Small intestine (tissue), 7 donors: Measurements from ENCODE around the gene SLIT3. TPM values are rescaled to one million over a fixed set of nuclear protein-coding genes. Genes with fewer than 3 reads are reported as not detected.
A peak's percentile ranks its signal among the peaks of the same experiment; 100 is the strongest.

Source experiments
- DNase-seq, 2 donors: peaks; one replicate each; pipeline versions ENCODE4 v3.0.0 to v3.0.0-alpha.2; 2013
- FAIRE-seq: peaks from 2 replicates; lab custom pipeline; 2012; peaks lifted over from hg19 to GRCh38; lab: Jason Lieb, UNC
- H3K27ac ChIP-seq, 3 donors: one replicate each; pipeline ENCODE4 v1.5.1; 2013; ENCODE audit warnings: low read length in 2 of 3, mild to moderate bottlenecking in 2 of 3, control low read depth in 1 of 3, inconsistent platforms in 1 of 3, low read depth in 1 of 3, moderate library complexity in 1 of 3
- H3K27me3 ChIP-seq, 3 donors: one replicate each; pipeline ENCODE4 v1.6.1; 2013; ENCODE audit warnings: low read length in 3 of 3, inconsistent platforms in 1 of 3; ENCODE audit not compliant: control insufficient read depth in 3 of 3, insufficient read depth in 3 of 3
- H3K36me3 ChIP-seq, 3 donors: one replicate each; pipeline ENCODE4 v1.6.1; 2013; ENCODE audit warnings: low read length in 3 of 3, inconsistent platforms in 1 of 3, low read depth in 1 of 3, mild to moderate bottlenecking in 1 of 3, moderate library complexity in 1 of 3; ENCODE audit not compliant: control insufficient read depth in 3 of 3, insufficient read depth in 2 of 3
- H3K4me1 ChIP-seq, 3 donors: one replicate each; pipeline ENCODE4 v1.6.1; 2013; ENCODE audit warnings: low read length in 2 of 3, inconsistent platforms in 1 of 3, low read depth in 1 of 3, mild to moderate bottlenecking in 1 of 3, moderate library complexity in 1 of 3; ENCODE audit not compliant: control insufficient read depth in 3 of 3, insufficient read depth in 2 of 3
- H3K4me3 ChIP-seq, 3 donors: one replicate each; pipeline ENCODE4 v1.5.1; 2013; ENCODE audit warnings: low read length in 3 of 3, control low read depth in 1 of 3, inconsistent platforms in 1 of 3, low read depth in 1 of 3, mild to moderate bottlenecking in 1 of 3, moderate library complexity in 1 of 3
- H3K9me3 ChIP-seq, 2 donors: one replicate each; pipeline ENCODE4 v1.6.1; 2013; ENCODE audit warnings: low read depth in 1 of 2, low read length in 1 of 2; ENCODE audit not compliant: control insufficient read depth in 2 of 2, insufficient read depth in 1 of 2
- WGBS, 3 donors: extraction: QIAGEN DNeasy Blood & Tissue Kit; methylation state at CpG; one replicate each; pipeline ENCODE4 v1.1.7; 2013; 5-methylcytosine and 5-hydroxymethylcytosine counted together
- polyA plus RNA-seq, 4 donors: library from polyadenylated mRNA; stranded (reverse) in 3 of 4; unstranded in 1 of 4; fragments of 200-250 nt in 3 of 4; fragments of 120-200 nt in 1 of 4; gene quantifications; one replicate each; pipeline versions ENCODE4 v1.2.1 to v1.2.3, GENCODE V29; 2013
- donor health status: healthy with polysubstance abuse.
- donor health status: control.
- donor health status: control.
- donor health status: Bipolar disorder and iron deficiency.
- donor health status: healthy.

The SLIT3 gene
- polyA plus RNA-seq, 4 donors = 0.27 to 5.5 (median 5.3) TPM; not detected in 1

DNA sequence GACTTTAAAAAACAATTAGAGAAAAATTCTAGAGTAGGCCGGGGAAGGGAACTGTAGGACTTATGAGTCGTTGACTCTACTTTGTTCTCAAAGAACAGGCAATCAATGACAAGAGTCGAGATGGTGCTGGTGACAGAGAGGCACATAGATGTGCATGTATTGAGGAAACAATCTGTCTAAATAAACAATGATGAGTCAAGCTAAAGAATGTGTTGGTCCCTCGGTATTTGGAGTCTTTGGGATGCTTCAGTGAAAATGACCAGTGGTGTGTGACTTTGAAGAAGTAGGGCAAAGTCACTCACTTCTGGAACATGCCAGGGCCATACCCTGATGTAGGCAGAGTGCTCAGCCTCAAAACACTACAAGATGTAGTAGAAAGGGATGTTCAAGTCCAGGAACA, 433.7 kb downstream of the SLIT3 start:
- no peak for DNase-seq
- Histone ChIP-seq H3K4me1 (peaks cover 0 to 6% (median 0%) of the 10 kb centered on the region in 3 donors), H3K27me3 (peaks cover 0 to 3% (median 0%) of the 10 kb centered on the region in 3 donors), H3K4me3 (no peak overlapping the region), H3K9me3 (no peaks in the 10 kb centered on the region), H3K27ac (no peak overlapping the region), H3K36me3 (no peaks in the 10 kb centered on the region)
- 77 to 81% (median 79%) methylated on average over 4 of the region's 4 CpGs for WGBS, 3 donors
- no peak for FAIRE-seq

- H3K4me3 ChIP-seq = no peak overlapping the region
- H3K4me1 ChIP-seq = peaks cover 0 to 6% (median 0%) of the 10 kb centered on the region in 3 donors
- DNase-seq (no peak), FAIRE-seq (no peak)
- H3K36me3 ChIP-seq = no peaks in the 10 kb centered on the region
- peaks cover 0 to 3% (median 0%) of the 10 kb centered on the region in 3 donors for H3K27me3 ChIP-seq
- 68 to 81% (median 71%) methylated on average over 5 of the region's 5 CpGs for WGBS, 3 donors
- H3K27ac ChIP-seq = no peak overlapping the region
- H3K9me3 ChIP-seq = no peaks in the 10 kb centered on the region
These were observed 435.0 kb downstream of the SLIT3 start for GRCh38 chr5:168865968-168866367.

DNA sequence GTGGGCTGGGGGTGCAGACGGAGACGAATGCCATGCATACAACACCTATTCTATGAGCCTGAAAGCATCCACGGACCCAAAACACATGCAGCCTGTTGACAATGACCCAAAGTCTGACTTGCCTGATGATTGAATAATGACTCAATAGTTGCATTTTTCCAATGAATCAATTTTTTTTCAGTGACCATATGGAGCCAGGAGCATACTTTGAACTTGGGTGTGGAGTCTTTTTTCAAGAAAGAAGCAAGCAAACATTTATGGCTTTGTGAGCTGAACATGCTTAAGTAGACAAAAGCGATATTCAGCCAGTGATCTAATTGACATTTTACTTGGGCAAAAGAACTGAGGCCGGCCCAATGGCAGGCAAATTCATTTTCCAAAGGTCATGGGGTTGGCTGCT, 437.9 kb downstream of the SLIT3 start:
- H3K9me3 ChIP-seq = no peaks in the 10 kb centered on the region
- 14 to 70% (median 42%) methylated on average over 5 of the region's 5 CpGs for WGBS, 3 donors
- no peak overlapping the region for H3K27ac ChIP-seq
- peak; percentile 18 to 61 for DNase-seq
- peaks cover 0 to 6% (median 0%) of the 10 kb centered on the region in 3 donors for H3K4me1 ChIP-seq
- no peak overlapping the region for H3K4me3 ChIP-seq
- no peaks in the 10 kb centered on the region for H3K36me3 ChIP-seq
- no peak for FAIRE-seq
- no peaks in the 10 kb centered on the region for H3K27me3 ChIP-seq

DNA sequence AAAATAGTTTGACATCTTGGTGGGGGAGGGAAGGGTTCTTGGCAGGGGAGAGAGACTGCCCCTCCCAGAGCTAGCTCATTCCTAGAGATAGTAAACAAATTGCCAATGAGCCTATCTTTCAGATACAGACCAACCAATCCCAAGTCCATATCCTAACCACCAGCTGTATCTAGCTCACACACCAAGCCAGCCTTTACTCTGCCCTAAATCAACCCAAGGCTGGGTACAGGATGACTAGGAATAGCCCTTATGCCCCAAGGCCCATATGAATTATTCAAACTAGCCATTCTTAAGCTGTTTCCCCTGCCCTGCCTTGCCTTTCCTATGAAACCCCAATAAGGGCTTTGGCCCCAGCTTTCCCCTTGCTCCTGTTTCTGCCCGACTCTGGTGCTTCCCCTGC, 440.4 kb downstream of the SLIT3 start:
- DNase-seq = no peak
- H3K4me3 ChIP-seq = no peak overlapping the region
- no peaks in the 10 kb centered on the region for H3K9me3 ChIP-seq
- H3K27me3 ChIP-seq = no peaks in the 10 kb centered on the region
- no peaks in the 10 kb centered on the region for H3K36me3 ChIP-seq
- 85 to 100% (median 91%) methylated on average over 1 of the region's 1 CpG for WGBS, 3 donors
- FAIRE-seq = no peak
- H3K4me1 ChIP-seq = peaks cover 0 to 6% (median 0%) of the 10 kb centered on the region in 3 donors
- no peak overlapping the region for H3K27ac ChIP-seq

DNA sequence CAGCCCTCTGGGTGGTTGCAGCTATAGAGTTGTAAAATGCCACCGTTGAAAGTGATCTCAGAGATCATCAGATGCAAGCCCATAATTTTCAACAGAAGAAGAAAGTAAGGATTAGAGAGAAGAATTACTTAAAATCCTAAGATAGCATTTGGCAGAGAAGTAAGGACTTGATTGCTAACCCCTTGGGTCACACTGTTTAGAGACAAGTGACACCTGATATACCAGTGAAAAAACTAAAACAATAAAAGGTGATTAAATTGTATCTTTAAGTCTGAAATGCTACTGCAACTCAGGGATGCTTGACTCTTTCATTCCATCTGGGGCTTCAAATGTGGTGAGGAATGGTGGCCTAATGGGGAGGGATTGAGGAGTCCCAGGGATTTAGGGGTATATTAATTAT, 440.9 kb downstream of the SLIT3 start:
- FAIRE-seq (no peak), DNase-seq (no peak)
- Histone ChIP-seq H3K36me3 (no peaks in the 10 kb centered on the region), H3K4me3 (no peak overlapping the region), H3K27ac (no peak overlapping the region), H3K27me3 (no peaks in the 10 kb centered on the region), H3K4me1 (peaks cover 0 to 6% (median 0%) of the 10 kb centered on the region in 3 donors), H3K9me3 (no peaks in the 10 kb centered on the region)
- WGBS, 3 donors = 22 to 64% (median 46%) methylated on average over 1 of the region's 1 CpG

GRCh38 chr5:168859471-168859870, 441.5 kb downstream of the SLIT3 start:
- Histone ChIP-seq H3K36me3 (no peaks in the 10 kb centered on the region), H3K27me3 (no peaks in the 10 kb centered on the region), H3K4me1 (peaks cover 0 to 6% (median 0%) of the 10 kb centered on the region in 3 donors), H3K4me3 (no peak overlapping the region), H3K27ac (no peak overlapping the region), H3K9me3 (no peaks in the 10 kb centered on the region)
- WGBS, 3 donors = 74 to 79% (median 77%) methylated on average over 4 of the region's 4 CpGs
- DNase-seq (no peak), FAIRE-seq (no peak)

GRCh38 chr5:168858994-168859393, 441.9 kb downstream of the SLIT3 start:
- no peak for FAIRE-seq
- H3K4me1 ChIP-seq = peaks cover 0 to 6% (median 0%) of the 10 kb centered on the region in 3 donors
- 66 to 74% (median 73%) methylated on average over 6 of the region's 6 CpGs for WGBS, 3 donors
- H3K36me3 ChIP-seq = no peaks in the 10 kb centered on the region
- H3K9me3 ChIP-seq = no peaks in the 10 kb centered on the region
- no peak overlapping the region for H3K4me3 ChIP-seq
- H3K27ac ChIP-seq = no peak overlapping the region
- DNase-seq = no peak
- no peaks in the 10 kb centered on the region for H3K27me3 ChIP-seq

GRCh38 chr5:168858371-168858770, 442.6 kb downstream of the SLIT3 start:
- WGBS, 3 donors = 71 to 86% (median 83%) methylated on average over 4 of the region's 4 CpGs
- no peaks in the 10 kb centered on the region for H3K9me3 ChIP-seq
- no peaks in the 10 kb centered on the region for H3K27me3 ChIP-seq
- peaks cover 0 to 3% (median 0%) of the 10 kb centered on the region in 3 donors for H3K4me1 ChIP-seq
- DNase-seq = no peak
- no peaks in the 10 kb centered on the region for H3K36me3 ChIP-seq
- no peak overlapping the region for H3K27ac ChIP-seq
- H3K4me3 ChIP-seq = no peak overlapping the region
- no peak for FAIRE-seq

DNA sequence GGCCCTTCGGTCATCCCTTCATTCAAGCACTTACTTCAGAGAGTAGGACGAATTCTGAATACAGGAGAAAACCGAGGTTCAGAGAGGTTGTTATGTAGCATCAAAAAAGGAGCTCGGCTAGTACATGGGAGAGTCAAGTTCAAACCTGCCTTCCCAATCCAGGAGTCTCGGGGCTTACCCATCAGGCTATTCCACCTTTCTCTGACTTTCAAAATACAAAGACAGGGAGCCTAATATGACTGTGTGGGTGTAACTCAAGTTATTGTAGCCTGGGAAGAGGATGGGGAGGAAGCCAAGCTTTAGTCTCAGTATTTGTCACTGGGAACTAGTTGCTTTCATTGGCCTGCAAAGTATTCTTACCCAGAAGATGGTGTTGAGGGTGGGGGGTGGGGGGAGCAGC, 447.0 kb downstream of the SLIT3 start:
- WGBS, 3 donors = 70 to 87% (median 86%) methylated on average over 5 of the region's 5 CpGs
- no peaks in the 10 kb centered on the region for H3K9me3 ChIP-seq
- FAIRE-seq (no peak), DNase-seq (no peak)
- H3K4me1 ChIP-seq = peaks cover 0 to 4% (median 0%) of the 10 kb centered on the region in 3 donors
- no peak overlapping the region for H3K27ac ChIP-seq
- peaks cover 0 to 6% (median 0%) of the 10 kb centered on the region in 3 donors for H3K27me3 ChIP-seq
- H3K4me3 ChIP-seq = no peak overlapping the region
- no peaks in the 10 kb centered on the region for H3K36me3 ChIP-seq
